Body of pancreas (tissue), 4 donors: ENCODE measurements around the gene FAM107A. TPM values are rescaled to one million over a fixed set of nuclear protein-coding genes. Genes with fewer than 3 reads are reported as not detected.

ENCODE experiments used
- ATAC-seq: fragments of 150-250 bp; one replicate; pipeline ENCODE4 v1.9.1; 2016
- DNase-seq, 4 donors: peaks; one replicate each; pipeline ENCODE4 v3.0.0-alpha.2; 2019
- H3K27ac ChIP-seq, 4 donors: fragments of 200-600 bp; sonication (generic); 1 replicate in 3 of 4; 2 replicates in 1 of 4; pipeline versions ENCODE4 v1.5.1 to v1.6.1; 2016 to 2019; ENCODE audit warnings: mild to moderate bottlenecking in 1 of 4, mixed read lengths in 1 of 4, moderate library complexity in 1 of 4
- H3K27me3 ChIP-seq, 2 donors: fragments of 200-600 bp; sonication (generic); one replicate each; pipeline ENCODE4 v1.6.0; 2016; ENCODE audit warnings: mild to moderate bottlenecking in 1 of 2
- H3K36me3 ChIP-seq, 2 donors: fragments of 200-600 bp; sonication (generic); replicated peaks in 1 of 2; 2 replicates each; pipeline ENCODE4 v1.5.1; 2016; ENCODE audit warnings: low read depth in 2 of 2; ENCODE audit not compliant: insufficient read depth in 1 of 2
- H3K4me1 ChIP-seq: fragments of 200-600 bp; sonication (generic); one replicate; pipeline ENCODE4 v1.6.0; 2016
- H3K4me3 ChIP-seq, 2 donors: fragments of 200-600 bp; sonication (generic); 1 replicate in 1 of 2; 2 replicates in 1 of 2; pipeline ENCODE4 v1.5.1; 2016 to 2019
- H3K9me3 ChIP-seq, 3 donors: fragments of 200-600 bp; sonication (generic); 1 replicate in 2 of 3; 2 replicates in 1 of 3; pipeline ENCODE4 v1.5.1; 2016
- CTCF ChIP-seq, 7 experiments: fragments of 450-650 bp in 4 of 7; fragments of 200-600 bp in 3 of 7; sonication (generic) in 3 of 7; IDR thresholded peaks; one replicate each; pipeline ENCODE4 v1.5.1; 2016 to 2019; ENCODE audit warnings: antibody characterized with exemption in 7 of 7
- POLR2A ChIP-seq, 3 donors: fragments of 450-650 bp; IDR thresholded peaks; one replicate each; pipeline ENCODE4 v1.6.1; 2016; ENCODE audit warnings: antibody characterized with exemption in 3 of 3, mild to moderate bottlenecking in 2 of 3
- WGBS, 2 donors: methylation state at CpG; one replicate each; pipeline ENCODE4 v1.1.5; 2017; 5-methylcytosine and 5-hydroxymethylcytosine counted together
- intact Hi-C: fragments of 100-400 bp; cut with DNase I; formaldehyde crosslinking; loops from one replicate; pipeline ENCODE4 v1.15.1; 2023
- total RNA-seq, 2 donors: library from RNA; depleted of rRNA; stranded (reverse); fragments of >200 nt; gene quantifications; one replicate each; pipeline ENCODE4 v1.1.0, GENCODE V29; 2016

Gene FAM107A
- total RNA-seq, 2 donors from 2014 or later = 14.5 to 26.4 TPM

GRCh38 chr3:58564456-58565160 lies 12.6 kb downstream of the FAM107A start:
- Histone ChIP-seq H3K9me3 (no peaks in the 10 kb centered on the region), H3K4me3 (no peak overlapping the region), H3K27me3 (no peaks in the 10 kb centered on the region), H3K4me1 (peaks cover 17% of the 10 kb centered on the region), H3K36me3 (no peaks in the 10 kb centered on the region), H3K27ac (no peak overlapping the region)
- TF ChIP-seq POLR2A (IDR thresholded peaks at IDR 0.05) = no peak
- TF ChIP-seq CTCF (IDR thresholded peaks at IDR 0.05) = no peak
- 82 to 86% methylated on average over 13 of the region's 13 CpGs for WGBS, 2 donors
- ATAC-seq = no peak
- no peak for DNase-seq
- intact Hi-C loops = no loop called here

DNA sequence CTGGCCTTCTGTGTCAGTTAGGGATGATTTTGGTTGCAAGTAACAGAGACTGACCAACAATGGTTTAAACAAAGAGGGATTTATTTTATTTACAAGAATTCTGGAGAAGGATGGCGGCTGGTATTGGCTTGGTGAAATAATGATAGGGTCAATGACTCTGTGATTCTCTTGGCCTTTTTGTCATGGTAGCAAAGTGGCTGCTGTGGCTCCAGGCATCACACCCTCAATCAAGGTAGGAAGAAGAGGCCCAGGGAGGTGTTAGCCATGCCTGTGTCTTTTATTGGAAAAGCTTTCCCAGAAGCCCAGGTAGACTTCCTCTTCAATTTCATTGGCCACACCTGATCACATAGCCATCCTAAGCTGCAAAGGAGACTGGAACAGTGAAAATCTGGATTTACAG lies 13.1 kb downstream of the FAM107A start:
- Histone ChIP-seq H3K36me3 (no peaks in the 10 kb centered on the region), H3K27me3 (no peaks in the 10 kb centered on the region), H3K4me3 (no peak overlapping the region), H3K9me3 (no peaks in the 10 kb centered on the region), H3K4me1 (peaks cover 17% of the 10 kb centered on the region), H3K27ac (no peak overlapping the region)
- TF ChIP-seq POLR2A (IDR thresholded peaks at IDR 0.05) = no peak
- TF ChIP-seq CTCF (IDR thresholded peaks at IDR 0.05) = no peak
- intact Hi-C loops = no loop called here
- 100% methylated on average over 1 of the region's 1 CpG for WGBS, 2 donors
- ATAC-seq (no peak), DNase-seq (no peak)

- H3K36me3 ChIP-seq = no peaks in the 10 kb centered on the region
- no peaks in the 10 kb centered on the region for H3K27me3 ChIP-seq
- H3K4me3 ChIP-seq = no peak overlapping the region
- H3K27ac ChIP-seq = no peak overlapping the region
- H3K4me1 ChIP-seq = peaks cover 17% of the 10 kb centered on the region
- no peak for ATAC-seq
- 81 to 82% methylated on average over 6 of the region's 6 CpGs for WGBS, 2 donors
- DNase-seq = no peak
- H3K9me3 ChIP-seq = no peaks in the 10 kb centered on the region
- TF ChIP-seq CTCF (IDR thresholded peaks at IDR 0.05) = no peak
- no peak for TF ChIP-seq POLR2A (IDR thresholded peaks at IDR 0.05)
- intact Hi-C loops = no loop called here
Measured at GRCh38 chr3:58563386-58564035, 13.7 kb downstream of the FAM107A start.

DNA sequence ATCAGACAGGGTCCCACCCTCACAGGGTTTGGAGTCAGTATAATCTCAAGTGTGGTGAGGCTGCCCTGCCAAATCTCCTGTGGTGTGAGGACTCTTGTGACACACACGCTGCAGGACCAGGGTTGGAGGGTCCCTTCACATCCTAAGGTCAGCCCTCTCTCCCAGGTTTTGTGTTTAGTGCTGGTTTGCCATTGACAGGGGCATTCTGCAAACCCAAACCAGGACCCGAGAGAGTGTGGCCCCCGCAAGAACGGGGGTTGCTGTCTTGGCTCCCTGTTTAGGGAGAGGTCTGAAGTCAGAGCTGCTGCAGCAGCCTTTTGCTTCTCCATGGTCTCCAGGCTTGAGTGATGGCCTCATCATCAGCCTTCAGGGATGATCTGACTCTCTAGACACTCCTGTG lies 14.7 kb downstream of the FAM107A start:
- Histone ChIP-seq H3K4me1 (peaks cover 17% of the 10 kb centered on the region), H3K9me3 (no peaks in the 10 kb centered on the region), H3K27me3 (no peaks in the 10 kb centered on the region), H3K27ac (no peak overlapping the region), H3K36me3 (no peaks in the 10 kb centered on the region), H3K4me3 (no peak overlapping the region)
- ATAC-seq (no peak), DNase-seq (no peak)
- no peak for TF ChIP-seq POLR2A (IDR thresholded peaks at IDR 0.05)
- no peak for TF ChIP-seq CTCF (IDR thresholded peaks at IDR 0.05)
- intact Hi-C loops = no loop called here
- 87 to 94% methylated on average over 3 to 4 of the region's 4 CpGs for WGBS, 2 donors
